ENCODE data around the gene SEPTIN11.

SEPTIN11 gene

DNA sequence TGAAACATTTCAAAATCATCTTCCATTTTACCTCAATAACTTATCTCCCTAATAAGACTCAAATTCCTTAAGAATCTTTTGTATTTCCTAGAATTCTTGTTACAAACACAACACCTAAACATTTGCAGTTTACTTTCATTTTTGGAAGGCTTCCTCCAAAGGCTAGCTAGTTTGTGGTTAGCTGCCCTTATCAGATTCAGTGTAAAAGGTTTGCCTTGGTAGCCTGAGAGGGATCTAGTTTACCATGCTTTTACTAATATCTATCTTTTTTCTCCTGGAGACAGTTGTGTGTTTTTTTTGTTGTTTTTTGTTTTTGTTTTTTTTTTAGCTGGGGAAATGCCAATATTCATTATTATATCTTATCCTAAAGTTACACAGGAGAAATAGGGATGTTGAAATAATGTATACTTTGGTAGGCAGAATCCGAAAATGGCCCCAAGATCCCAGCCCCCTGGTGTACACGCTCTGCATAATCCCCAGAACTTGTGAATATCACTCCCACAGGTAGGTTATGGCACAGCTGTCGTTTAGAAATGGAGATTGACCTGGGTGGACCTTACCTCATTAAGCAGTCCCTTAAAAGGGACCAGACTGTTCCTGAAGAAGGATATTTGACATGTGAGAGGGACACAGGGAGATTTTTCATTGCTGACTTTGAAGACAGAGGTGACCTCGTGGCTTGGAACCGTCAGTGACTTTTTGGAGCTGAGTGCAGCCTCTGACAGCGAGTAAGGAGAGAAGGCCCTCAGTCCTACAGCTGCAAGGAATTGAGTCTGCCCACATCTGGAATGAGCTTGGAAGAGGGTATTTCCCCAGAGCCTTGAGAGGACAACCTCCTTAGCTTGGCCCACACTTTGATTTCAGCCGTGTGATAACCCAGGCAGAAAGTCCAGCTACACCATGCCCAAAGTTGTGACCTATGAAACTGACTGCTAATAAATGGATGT is 33.4 kb downstream of the SEPTIN11 start:
- peak; percentile 38 for DNase-seq

DNA sequence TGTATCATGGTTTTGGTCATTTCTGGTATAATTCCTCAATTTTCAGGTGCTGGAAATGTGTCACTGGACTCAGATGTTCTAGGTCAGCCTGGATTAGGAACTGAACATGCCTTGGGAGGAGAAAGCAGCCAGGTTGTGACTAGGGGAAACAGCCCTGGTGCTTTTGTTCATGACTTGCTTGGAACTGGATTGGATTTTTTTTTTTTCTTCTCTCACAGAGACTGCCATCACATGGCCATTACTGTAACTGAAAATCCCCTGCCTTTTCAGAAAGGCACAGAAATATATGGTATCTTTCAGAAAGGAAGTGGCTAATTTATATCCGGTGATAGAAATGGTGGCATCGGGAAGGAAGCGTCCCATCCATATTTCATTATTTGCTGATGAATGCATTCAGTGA is 34.6 kb downstream of the SEPTIN11 start:
- peak; percentile 58 for DNase-seq

DNA sequence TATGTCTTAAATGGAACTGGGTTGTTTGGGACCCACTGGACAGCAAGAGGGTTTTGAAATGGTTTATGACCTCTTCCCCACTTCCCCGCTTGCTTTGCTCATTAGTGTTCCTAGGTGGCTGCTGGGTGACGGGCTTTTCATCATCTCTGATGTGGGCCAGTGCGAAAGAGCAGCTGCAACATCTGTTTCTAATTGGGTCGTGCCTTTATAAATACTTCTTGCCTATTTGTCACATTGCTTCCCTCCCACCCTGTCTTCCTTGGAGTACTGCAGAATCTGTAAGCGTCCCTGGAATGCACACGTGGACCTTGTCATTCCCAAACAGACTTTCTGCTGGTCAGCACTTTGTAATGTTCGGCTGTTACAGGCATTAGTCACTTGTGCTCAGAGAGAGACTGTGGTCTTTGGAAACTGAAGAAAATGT is 35.2 kb downstream of the SEPTIN11 start:
- no peak for DNase-seq

DNA sequence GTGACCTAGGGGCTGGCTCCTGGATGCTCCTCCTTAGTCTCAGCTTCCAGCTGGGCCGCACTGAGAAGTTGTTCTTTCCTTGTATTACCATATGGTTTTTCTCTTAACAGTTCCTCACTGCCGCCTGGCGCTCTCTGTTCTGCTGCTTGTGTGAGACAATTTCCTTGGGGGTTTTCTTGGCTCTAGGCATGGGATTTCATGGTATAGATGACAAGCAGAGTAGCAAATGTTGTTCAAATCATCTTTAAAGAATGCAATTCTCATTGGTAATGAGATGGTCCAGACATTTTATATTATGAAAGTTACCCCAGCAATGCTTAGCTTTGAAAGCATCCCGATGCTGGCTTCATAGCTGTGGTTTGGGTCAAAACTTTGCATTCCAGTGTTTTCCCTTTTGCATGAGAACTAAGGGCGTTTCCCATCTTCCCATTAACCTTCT is 37.6 kb downstream of the SEPTIN11 start:
- no peak for DNase-seq

DNA sequence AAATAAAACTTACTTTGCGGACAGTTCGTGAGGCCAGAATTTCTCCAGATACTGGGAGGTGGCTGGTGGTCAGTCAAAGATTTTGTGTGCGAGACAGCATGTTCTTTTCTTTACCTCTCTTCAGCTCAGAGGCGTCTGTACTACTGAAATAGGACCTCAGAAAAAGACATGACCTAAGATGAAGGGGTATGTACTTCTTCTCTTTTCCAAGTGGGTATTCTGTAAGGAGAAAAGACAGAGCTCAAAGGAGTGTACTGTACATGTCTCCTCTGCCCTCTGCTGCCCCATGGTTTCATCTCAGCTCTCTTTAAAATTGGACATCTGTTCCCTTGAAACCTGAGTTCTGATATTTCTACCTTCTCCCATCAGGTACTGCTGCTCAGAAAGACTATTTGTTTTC is 38.1 kb downstream of the SEPTIN11 start:
- DNase-seq, result no peak

DNA sequence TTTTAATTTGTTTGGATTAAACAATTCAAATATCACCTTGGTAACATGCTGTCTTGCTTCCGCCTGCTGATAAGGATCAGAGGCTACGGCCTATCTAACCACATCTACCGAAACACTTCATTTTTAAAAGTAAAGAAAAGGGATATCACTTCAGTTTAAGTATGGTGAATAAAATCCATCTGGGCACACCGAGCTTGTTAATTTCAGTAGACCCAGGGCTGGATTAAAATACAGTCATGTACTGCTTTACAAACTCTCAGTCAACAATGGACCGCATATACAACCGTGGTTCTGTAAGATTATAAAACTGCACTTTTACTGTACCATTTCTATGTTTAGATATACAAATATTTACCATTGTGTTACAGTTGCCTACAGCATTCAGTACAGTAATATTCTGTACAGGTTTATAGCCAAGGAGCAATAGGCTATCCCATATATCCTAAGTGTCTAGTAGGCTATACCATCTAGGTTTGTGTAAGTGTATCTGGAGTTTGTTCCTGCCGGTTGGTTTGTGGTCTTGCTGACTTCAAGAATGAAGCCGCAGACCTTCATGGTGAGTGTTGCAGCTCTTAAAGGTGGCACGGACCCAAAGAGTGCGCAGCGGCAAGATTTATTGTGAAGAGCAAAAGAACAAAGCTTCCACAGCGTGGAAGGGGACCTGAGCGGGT is 40.0 kb downstream of the SEPTIN11 start:
- peak; percentile 84 for DNase-seq

DNA sequence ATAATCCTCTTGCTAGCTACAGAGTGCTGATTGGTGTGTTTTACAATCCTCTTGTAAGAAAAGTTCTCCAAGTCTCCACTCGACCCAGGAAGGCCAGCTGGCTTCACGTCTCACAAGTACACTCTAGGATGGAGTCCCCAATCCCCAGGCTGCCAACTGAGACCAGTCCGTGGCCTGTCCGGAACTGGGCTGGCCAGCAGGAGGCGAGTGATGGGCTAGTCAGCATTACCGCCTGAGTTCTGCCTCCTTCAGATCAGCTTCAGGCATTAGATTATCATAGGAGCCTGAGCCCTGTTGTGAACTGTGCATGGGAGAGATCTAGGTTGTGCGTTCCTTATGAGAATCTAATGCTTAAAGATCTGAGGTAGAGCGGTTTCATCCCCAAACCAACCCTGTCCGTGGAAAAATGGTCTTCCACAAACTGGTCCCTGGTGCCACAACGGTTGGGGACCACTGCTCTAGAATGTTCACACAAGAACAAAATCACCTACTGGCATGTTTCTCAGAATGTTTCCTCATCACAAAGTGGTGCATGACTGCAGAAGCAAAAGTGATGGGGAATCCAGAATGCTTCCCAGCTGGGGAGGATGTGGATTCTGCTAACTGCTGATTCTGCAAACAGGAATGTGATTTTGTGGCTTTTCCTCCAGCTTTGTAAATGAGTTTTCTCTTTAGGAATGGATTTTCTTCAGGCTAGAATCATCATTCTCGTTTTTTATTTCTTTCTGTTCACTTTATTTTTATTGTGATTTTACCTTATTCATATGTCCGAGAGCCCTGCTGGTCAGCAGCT is 40.9 kb downstream of the SEPTIN11 start:
- DNase-seq, result no peak

DNA sequence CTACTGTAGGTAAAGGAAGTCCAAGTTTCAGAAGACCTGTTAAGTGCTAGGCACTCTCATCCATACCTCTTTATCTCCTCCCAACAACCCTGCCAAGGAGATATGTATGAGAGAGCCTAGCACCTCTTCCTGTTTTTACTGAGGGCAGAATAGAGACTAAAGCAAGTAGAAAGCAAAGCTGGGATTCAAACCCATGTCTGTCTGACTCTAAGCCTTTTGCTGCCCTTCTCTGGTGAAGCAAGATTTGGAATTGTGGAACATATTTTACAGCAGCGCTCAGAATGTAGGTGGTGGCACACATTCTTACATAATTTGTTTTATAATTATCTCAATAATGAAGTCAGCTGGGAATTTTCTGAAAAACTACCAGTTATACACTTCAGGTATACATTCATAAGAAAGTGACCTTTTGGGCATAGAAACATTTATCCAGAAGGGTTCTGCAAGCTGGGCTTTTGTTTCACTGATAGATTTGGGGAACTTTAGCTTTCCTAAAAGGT is 41.7 kb downstream of the SEPTIN11 start:
- no peak for DNase-seq

DNA sequence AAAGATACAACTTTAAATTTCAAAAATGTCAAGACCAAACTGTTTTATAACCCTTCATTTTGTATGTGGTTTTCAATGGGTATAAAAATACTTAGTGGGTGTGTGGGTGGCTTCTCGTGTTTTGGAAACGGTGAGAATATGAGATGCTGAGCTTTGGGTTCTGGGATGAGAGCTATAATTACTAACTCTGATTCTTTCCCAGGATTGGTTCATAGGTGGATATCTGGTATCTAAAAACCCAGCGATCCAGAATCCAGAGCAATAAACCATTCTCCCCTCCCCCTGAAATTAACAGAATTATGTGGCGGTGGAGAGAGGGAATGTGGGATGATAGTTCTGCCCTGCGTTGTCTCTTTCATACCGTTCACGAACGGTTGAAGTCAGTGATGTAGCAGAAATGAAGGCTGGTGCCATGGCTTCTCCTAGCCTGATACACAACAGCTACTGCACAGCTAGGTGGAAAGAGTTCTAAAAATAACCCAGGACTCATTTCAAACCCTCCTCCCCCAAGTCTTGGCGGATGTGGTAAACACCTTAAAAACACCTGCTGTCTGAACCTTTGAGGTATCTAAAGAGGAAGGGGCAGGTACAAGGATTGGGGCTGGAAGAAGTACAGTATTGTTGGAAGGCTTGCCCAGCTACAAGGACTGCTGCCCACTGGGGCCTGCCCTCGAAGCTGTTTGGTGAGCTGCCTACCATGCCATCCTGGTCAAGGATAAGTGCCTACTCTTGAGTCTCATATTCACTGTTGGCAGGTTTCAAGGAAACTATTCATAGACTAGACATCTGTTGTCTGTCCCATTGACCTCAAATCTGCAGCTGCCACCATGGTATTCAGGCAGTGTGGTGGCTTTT is 44.5 kb downstream of the SEPTIN11 start:
- DNase-seq, result peak; percentile 80

DNA sequence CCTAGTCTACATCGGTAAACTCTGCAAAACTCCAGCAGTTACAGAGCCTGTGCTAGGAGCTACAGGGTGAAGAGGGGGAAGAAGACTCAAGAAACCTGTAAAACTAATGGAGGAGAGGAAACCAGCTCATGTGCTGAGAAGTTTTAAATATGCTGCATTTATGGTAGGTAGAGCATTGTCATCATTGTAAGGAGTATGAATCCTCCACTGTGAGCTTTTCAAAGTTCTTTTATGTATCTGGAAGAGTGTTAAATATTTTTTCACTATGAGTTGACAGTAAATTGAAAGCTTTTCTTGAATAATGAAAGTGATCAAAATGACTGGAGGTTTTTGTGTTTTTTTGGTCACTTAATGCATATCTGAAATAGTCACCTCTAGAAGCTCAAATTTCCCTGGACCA is 46.2 kb downstream of the SEPTIN11 start:
- no peak for DNase-seq

DNA sequence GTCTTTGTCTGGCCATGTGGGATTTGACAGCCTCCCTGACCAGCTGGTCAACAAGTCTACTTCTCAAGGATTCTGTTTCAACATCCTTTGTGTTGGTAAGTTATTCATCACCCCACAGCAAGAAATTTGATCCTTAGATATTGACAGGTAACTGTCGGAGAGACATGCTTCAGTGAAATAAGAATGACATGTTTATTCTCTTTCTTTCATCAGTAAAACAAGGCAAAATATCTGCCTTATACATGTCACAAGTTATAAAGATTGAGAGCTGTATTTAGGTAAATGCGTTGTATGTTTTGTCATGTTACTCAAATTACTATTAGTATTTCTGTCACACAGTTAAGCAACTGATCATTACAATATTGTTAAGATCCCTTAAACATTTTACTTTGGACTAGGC is 46.9 kb downstream of the SEPTIN11 start:
- no peak for DNase-seq

DNA sequence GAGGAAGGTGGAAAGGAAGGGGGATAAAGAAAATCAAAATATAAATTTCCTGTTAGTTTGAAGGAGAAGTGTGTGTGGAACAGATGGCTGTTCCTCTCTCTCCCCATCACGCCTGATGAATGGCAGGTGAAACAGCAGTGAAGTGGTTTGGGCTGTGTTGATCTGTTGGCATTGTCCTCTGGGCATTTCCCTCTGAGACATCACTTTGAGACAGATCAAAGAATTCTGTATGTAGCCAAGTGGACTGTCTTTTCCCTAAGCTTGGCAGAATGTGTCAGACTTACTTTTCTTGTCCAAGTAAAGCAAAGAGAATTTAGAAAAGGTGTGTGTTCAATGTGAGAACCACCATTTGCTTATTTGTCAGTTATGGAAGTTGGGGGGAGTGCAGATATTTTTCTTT is 47.5 kb downstream of the SEPTIN11 start:
- no peak for DNase-seq

DNA sequence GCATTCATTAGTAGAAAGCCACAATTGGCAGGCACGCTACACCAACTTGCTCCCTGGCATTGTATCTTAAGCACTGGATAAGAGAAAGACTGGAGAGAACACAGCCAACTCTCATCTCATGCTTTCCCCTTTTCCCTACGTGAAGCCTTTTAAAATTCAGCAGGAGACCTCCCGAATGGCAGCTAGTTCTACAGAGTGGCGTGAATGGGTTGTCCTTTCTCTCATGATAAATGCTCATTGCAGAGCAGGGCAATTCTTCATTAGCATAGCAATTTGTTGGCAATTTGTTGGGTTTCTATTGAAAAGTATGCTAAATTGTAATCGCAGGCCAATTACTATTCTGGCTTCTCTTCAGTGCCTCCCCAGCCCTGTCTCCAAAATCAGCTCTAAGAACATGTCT is 48.0 kb downstream of the SEPTIN11 start:
- DNase-seq, result no peak

DNA sequence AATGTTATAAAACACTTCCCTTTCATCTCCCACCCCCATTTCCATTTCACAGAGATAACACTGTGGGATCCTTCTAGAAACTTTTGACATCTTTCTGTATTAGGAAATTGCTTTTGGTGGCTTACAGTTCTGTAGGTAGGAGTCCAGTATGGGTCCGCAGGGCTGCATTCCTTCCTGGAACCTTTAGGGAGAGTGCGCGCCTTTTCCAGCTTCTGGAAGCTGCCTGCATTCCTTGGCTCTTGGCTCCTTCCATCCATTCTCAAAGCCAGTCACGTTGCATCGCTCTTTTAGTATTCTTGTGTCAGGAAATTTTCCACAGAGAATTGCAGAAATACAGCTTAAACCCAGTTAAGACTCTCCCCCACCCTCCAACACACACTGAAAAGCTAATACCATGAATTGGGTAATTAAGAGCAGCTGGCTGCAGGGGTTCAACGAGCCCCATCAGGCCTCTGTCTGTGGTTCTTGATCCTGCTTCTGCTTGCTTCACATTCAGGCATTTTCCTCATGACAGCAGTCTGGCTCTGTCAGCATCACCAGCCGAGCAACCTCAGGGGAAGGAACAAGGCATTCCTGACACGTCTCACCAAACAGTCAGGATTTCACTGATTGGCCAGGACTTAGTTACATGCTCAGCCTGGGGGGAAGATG is 48.8 kb downstream of the SEPTIN11 start:
- DNase-seq, result no peak

Data from CD4-positive, alpha-beta T cell treated with Interleukin-21 for 1 hour (primary cell).